HepG2 (cell line): ENCODE results near the gene SPSB2. TPM values are rescaled to one million over a fixed set of nuclear protein-coding genes. Genes with fewer than 3 reads are reported as not detected.

Experiments used
- ARNT2 ChIP-seq: sonication (generic); formaldehyde crosslinking; IDR thresholded peaks from 2 replicates; pipeline ENCODE4 v1.8.0; 2022; ENCODE audit warnings: mild to moderate bottlenecking, low read depth, missing genetic modification reagents, moderate library complexity
- HMG20A ChIP-seq: IDR thresholded peaks from 2 replicates; pipeline ENCODE4 v1.6.1; 2016; ENCODE audit warnings: borderline replicate concordance
- HMGXB4 ChIP-seq, 2 experiments: sonication (generic) in 1 of 2; formaldehyde crosslinking in 1 of 2; IDR thresholded peaks; 2 replicates each; pipeline versions ENCODE4 v1.4.0 to v1.6.1; 2018 to 2020; ENCODE audit warnings: missing genetic modification reagents in 2 of 2, borderline replicate concordance in 1 of 2, low read depth in 1 of 2, mild to moderate bottlenecking in 1 of 2, missing biosample characterization in 1 of 2
- KLF12 ChIP-seq: sonication (generic); formaldehyde crosslinking; IDR thresholded peaks from 2 replicates; pipeline ENCODE4 v1.4.0; 2020; ENCODE audit warnings: missing genetic modification reagents, borderline replicate concordance
- NFYB ChIP-seq: sonication (generic); formaldehyde crosslinking; IDR thresholded peaks from 2 replicates; pipeline ENCODE4 v1.4.0; 2020; ENCODE audit warnings: missing genetic modification reagents
- NR2C2 ChIP-seq: sonication (generic); formaldehyde crosslinking; IDR thresholded peaks from 2 replicates; pipeline ENCODE4 v1.4.0; 2020; ENCODE audit warnings: missing genetic modification reagents, mild to moderate bottlenecking, moderate library complexity, borderline replicate concordance
- NR2F6 ChIP-seq, 2 experiments: IDR thresholded peaks; 2 replicates each; pipeline ENCODE4 v1.6.1; 2016; ENCODE audit warnings: antibody characterized with exemption in 1 of 2, mild to moderate bottlenecking in 1 of 2
- POGZ ChIP-seq: sonication (generic); formaldehyde crosslinking; IDR thresholded peaks from 2 replicates; pipeline ENCODE4 v1.4.0; 2020; ENCODE audit warnings: mild to moderate bottlenecking, missing genetic modification reagents
- RFXAP ChIP-seq: sonication (generic); formaldehyde crosslinking; IDR thresholded peaks from 2 replicates; pipeline ENCODE4 v1.4.0; 2020; ENCODE audit warnings: missing genetic modification reagents, borderline replicate concordance
- SIN3B ChIP-seq: fragments of 150-350 bp; IDR thresholded peaks from 2 replicates; pipeline ENCODE4 v1.6.1; 2014; ENCODE audit warnings: low read length
- SKI ChIP-seq: fragments of 450-650 bp; IDR thresholded peaks from one replicate; pipeline ENCODE4 v1.6.1; 2018; ENCODE audit warnings: mild to moderate bottlenecking; ENCODE audit not compliant: partially characterized antibody
- SOX5 ChIP-seq: IDR thresholded peaks from 2 replicates; pipeline ENCODE4 v1.6.1; 2016; ENCODE audit warnings: borderline replicate concordance
- SP4 ChIP-seq: sonication (generic); formaldehyde crosslinking; IDR thresholded peaks from 2 replicates; pipeline ENCODE4 v1.8.1; 2023; ENCODE audit warnings: mild to moderate bottlenecking, missing genetic modification reagents
- TAF15 ChIP-seq: fragments of 200-400 bp; formaldehyde crosslinking; IDR thresholded peaks from one replicate; pipeline ENCODE4 v1.6.1; 2018; ENCODE audit warnings: mild to moderate bottlenecking, low read depth, low read length; ENCODE audit not compliant: poor library complexity, severe bottlenecking
- ZMAT3 ChIP-seq: sonication (generic); formaldehyde crosslinking; conservative IDR thresholded peaks from 2 replicates; pipeline ENCODE4 v1.7.0; 2021; ENCODE audit warnings: missing genetic modification reagents
- ZNF292 ChIP-seq: sonication (generic); formaldehyde crosslinking; IDR thresholded peaks from 2 replicates; pipeline ENCODE4 v1.8.1; 2022; ENCODE audit warnings: mild to moderate bottlenecking, low read depth, missing genetic modification reagents, borderline replicate concordance
- ZNF414 ChIP-seq: sonication (generic); formaldehyde crosslinking; IDR thresholded peaks from 2 replicates; pipeline ENCODE4 v1.5.0; 2020; ENCODE audit warnings: missing genetic modification reagents
- ZNF431 ChIP-seq: sonication (generic); formaldehyde crosslinking; IDR thresholded peaks from 2 replicates; pipeline ENCODE4 v1.9.0; 2022; ENCODE audit warnings: missing genetic modification reagents, low read depth, mild to moderate bottlenecking, borderline replicate concordance
- ZNF605 ChIP-seq: sonication (generic); formaldehyde crosslinking; IDR thresholded peaks from 2 replicates; pipeline ENCODE4 v1.8.0; 2022; ENCODE audit warnings: mild to moderate bottlenecking, missing genetic modification reagents
- polyA plus RNA-seq, 8 experiments: library from polyadenylated mRNA; depleted of rRNA in 3 of 8; stranded (reverse) in 7 of 8; unstranded in 1 of 8; fragments of >200 nt; fragmentation: Illumina TruSeq in 4 of 8; extraction: Trizol in 4 of 8; gene quantifications; 2 replicates each; pipeline versions ENCODE4 v1.2.1 to v1.2.3, GENCODE V29; 2011 to 2016; ENCODE audit warnings: low read depth in 4 of 8, missing spikeins in 1 of 8, mixed read lengths in 1 of 8; ENCODE audit not compliant: insufficient read depth in 1 of 8
- total RNA-seq, 5 experiments: library from RNA; depleted of rRNA; stranded (reverse); fragments of >200 nt; fragmentation: Illumina TruSeq; extraction: Trizol; gene quantifications; 2 replicates each; pipeline ENCODE4 v1.2.3, GENCODE V29; 2016; ENCODE audit warnings: low read depth in 1 of 5
- TF ChIP-seq, protein P1 (sequence below): sonication (generic); formaldehyde crosslinking; IDR thresholded peaks from 2 replicates; pipeline ENCODE4 v1.5.1; 2020; ENCODE audit warnings: missing genetic modification reagents, mild to moderate bottlenecking, borderline replicate concordance
- TF ChIP-seq, protein P2 (sequence below): IDR thresholded peaks from 2 replicates; pipeline ENCODE4 v1.6.1; 2012; ENCODE audit warnings: inconsistent platforms
- TF ChIP-seq, protein P3 (sequence below): sonication (generic); formaldehyde crosslinking; IDR thresholded peaks from 2 replicates; pipeline ENCODE4 v1.8.0; 2022; ENCODE audit warnings: mild to moderate bottlenecking, missing genetic modification reagents, moderate library complexity

The SPSB2 gene
- total and polyA plus RNA-seq, 2 of the 13 experiments (the other 11 are each of a cell fraction or from before 2014, with no cell fraction given), result 2.0 to 6.2 TPM

- peak; percentile 45; the same call in 1 of the 2 replicates for TF ChIP-seq ZNF414 (CRISPR knock-in tag)
- TF ChIP-seq NFYB, result 0 out of 2 replicates have a peak, but pooled peaks have one; percentile 14
- TF ChIP-seq RFXAP, result no peak
- no peak for TF ChIP-seq TAF15
- TF ChIP-seq KLF12 (CRISPR knock-in tag), result no peak; the same call in 1 of the 2 replicates
- 0 out of 2 replicates have a peak, but pooled peaks have one; percentile 37 for TF ChIP-seq NR2F6 (IDR thresholded peaks at IDR 0.05)
- peak; percentile 55 for TF ChIP-seq NR2F6 (CRISPR knock-in tag; IDR thresholded peaks at IDR 0.05)
- TF ChIP-seq HMGXB4 (CRISPR knock-in tag; IDR thresholded peaks at IDR 0.05; ENCODE audit: borderline replicate concordance in 1 of 2, low read depth in 1 of 2), result 0 out of 4 replicates have a peak, but pooled peaks have one; percentile 6 to 60
- TF ChIP-seq HMG20A (CRISPR knock-in tag), result peak; percentile 36; the same call in 1 of the 2 replicates
- peak; percentile 74; the same call in 1 of the 2 replicates for TF ChIP-seq ARNT2 (CRISPR knock-in tag)
- no peak for TF ChIP-seq SKI
- TF ChIP-seq POGZ, result peak; percentile 68
- TF ChIP-seq ZNF605 (CRISPR knock-in tag), result peak; percentile 49; the same call in 1 of the 2 replicates
- TF ChIP-seq ZNF431 (CRISPR knock-in tag), result peak; percentile 38; the same call in 1 of the 2 replicates
- TF ChIP-seq SP4, result peak; percentile 97
- TF ChIP-seq, protein P1, sequence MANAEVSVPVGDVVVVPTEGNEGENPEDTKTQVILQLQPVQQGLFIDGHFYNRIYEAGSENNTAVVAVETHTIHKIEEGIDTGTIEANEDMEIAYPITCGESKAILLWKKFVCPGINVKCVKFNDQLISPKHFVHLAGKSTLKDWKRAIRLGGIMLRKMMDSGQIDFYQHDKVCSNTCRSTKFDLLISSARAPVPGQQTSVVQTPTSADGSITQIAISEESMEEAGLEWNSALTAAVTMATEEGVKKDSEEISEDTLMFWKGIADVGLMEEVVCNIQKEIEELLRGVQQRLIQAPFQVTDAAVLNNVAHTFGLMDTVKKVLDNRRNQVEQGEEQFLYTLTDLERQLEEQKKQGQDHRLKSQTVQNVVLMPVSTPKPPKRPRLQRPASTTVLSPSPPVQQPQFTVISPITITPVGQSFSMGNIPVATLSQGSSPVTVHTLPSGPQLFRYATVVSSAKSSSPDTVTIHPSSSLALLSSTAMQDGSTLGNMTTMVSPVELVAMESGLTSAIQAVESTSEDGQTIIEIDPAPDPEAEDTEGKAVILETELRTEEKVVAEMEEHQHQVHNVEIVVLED (CRISPR knock-in tag), result peak; percentile 63; the same call in 1 of the 2 replicates
- TF ChIP-seq ZMAT3 (CRISPR knock-in tag), result peak; percentile 69; the same call in 1 of the 2 replicates
- TF ChIP-seq, protein P2, sequence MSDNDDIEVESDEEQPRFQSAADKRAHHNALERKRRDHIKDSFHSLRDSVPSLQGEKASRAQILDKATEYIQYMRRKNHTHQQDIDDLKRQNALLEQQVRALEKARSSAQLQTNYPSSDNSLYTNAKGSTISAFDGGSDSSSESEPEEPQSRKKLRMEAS, result peak; percentile 48; the same call in 1 of the 2 replicates
- TF ChIP-seq SOX5 (CRISPR knock-in tag), result peak; percentile 36; the same call in 1 of the 2 replicates
- TF ChIP-seq, protein P3, sequence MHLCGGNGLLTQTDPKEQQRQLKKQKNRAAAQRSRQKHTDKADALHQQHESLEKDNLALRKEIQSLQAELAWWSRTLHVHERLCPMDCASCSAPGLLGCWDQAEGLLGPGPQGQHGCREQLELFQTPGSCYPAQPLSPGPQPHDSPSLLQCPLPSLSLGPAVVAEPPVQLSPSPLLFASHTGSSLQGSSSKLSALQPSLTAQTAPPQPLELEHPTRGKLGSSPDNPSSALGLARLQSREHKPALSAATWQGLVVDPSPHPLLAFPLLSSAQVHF (CRISPR knock-in tag), result no peak
- TF ChIP-seq NR2C2 (CRISPR knock-in tag), result peak; percentile 37; the same call in 1 of the 2 replicates
- TF ChIP-seq SIN3B, result no peak; the same call in 1 of the 2 replicates
- peak; percentile 38; the same call in 1 of the 2 replicates for TF ChIP-seq ZNF292 (CRISPR knock-in tag)
Observed at GRCh38 chr12:6873094-6874014, at the start of gene SPSB2 (continued).
